ENCODE data around the gene PBXIP1.

DNA sequence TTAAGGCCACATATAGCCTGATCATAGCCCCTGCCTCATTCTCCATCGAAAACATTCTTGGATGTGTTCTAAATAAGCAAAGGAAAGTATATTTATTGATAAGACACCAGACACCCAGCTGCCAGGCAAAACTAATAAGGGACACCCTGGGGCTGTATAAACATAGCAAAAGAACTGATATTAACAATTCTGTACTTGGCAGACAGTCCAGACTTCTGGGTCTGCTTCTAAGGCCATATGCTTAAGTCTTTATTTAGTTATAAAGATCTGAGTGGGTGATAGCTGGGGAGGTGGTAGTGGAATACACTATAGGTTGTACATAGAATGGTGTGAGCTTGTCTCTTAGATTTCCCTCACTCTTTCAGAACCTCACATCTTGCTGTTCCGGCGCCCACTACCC lies 22.5 kb upstream of the PBXIP1 start:
- no peak for TF ChIP-seq ISL1 (CRISPR knock-in tag; IDR thresholded peaks at IDR 0.05)
- TF ChIP-seq, protein P1, sequence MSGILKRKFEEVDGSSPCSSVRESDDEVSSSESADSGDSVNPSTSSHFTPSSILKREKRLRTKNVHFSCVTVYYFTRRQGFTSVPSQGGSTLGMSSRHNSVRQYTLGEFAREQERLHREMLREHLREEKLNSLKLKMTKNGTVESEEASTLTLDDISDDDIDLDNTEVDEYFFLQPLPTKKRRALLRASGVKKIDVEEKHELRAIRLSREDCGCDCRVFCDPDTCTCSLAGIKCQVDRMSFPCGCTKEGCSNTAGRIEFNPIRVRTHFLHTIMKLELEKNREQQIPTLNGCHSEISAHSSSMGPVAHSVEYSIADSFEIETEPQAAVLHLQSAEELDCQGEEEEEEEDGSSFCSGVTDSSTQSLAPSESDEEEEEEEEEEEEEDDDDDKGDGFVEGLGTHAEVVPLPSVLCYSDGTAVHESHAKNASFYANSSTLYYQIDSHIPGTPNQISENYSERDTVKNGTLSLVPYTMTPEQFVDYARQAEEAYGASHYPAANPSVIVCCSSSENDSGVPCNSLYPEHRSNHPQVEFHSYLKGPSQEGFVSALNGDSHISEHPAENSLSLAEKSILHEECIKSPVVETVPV (CRISPR knock-in tag; IDR thresholded peaks at IDR 0.05) = no peak

All from SK-N-SH treated with all-trans-retinoic acid at 6 μM for 48 hours (cell line).